Sigmoid colon (tissue), 7 donors: ENCODE results near the gene ERCC6L2. TPM values are rescaled to one million over a fixed set of nuclear protein-coding genes. Genes with fewer than 3 reads are reported as not detected.

Experiments used
- DNase-seq: peaks from one replicate; pipeline ENCODE4 v3.0.0-alpha.2; 2019
- H3K27ac ChIP-seq, 4 donors: fragments of 200-600 bp; sonication (generic); one replicate each; pipeline ENCODE4 v1.5.1; 2016 to 2019; ENCODE audit warnings: mild to moderate bottlenecking in 1 of 4
- H3K27me3 ChIP-seq, 3 donors: fragments of 200-600 bp; sonication (generic); one replicate each; pipeline ENCODE4 v1.5.1; 2019; ENCODE audit warnings: mild to moderate bottlenecking in 1 of 3
- H3K36me3 ChIP-seq, 4 donors: fragments of 200-600 bp; sonication (generic); one replicate each; pipeline ENCODE4 v1.5.1; 2016 to 2019
- H3K4me1 ChIP-seq, 4 donors: fragments of 200-600 bp; sonication (generic); one replicate each; pipeline ENCODE4 v1.5.1; 2017 to 2019
- H3K4me3 ChIP-seq, 4 donors: fragments of 200-600 bp; sonication (generic); one replicate each; pipeline ENCODE4 v1.5.1; 2017 to 2019; ENCODE audit warnings: mild to moderate bottlenecking in 2 of 4, moderate library complexity in 1 of 4
- H3K9me3 ChIP-seq, 4 donors: fragments of 200-600 bp in 3 of 4; sonication (generic) in 3 of 4; one replicate each; pipeline versions ENCODE4 v1.5.1 to v1.6.1; 2013 to 2019
- CTCF ChIP-seq, 4 experiments: fragments of 450-650 bp in 3 of 4; fragments of 200-600 bp in 1 of 4; IDR thresholded peaks; one replicate each; pipeline ENCODE4 v1.5.1; 2016 to 2019; ENCODE audit warnings: antibody characterized with exemption in 4 of 4, mild to moderate bottlenecking in 3 of 4, moderate library complexity in 2 of 4
- EP300 ChIP-seq, 4 donors: sonication (generic); formaldehyde crosslinking; IDR thresholded peaks; one replicate each; pipeline ENCODE4 v1.6.1; 2017; ENCODE audit warnings: antibody characterized with exemption in 4 of 4
- POLR2A ChIP-seq, 2 donors: fragments of 450-650 bp; IDR thresholded peaks; one replicate each; pipeline ENCODE4 v1.6.1; 2016; ENCODE audit warnings: antibody characterized with exemption in 2 of 2, mild to moderate bottlenecking in 2 of 2, moderate library complexity in 2 of 2
- POLR2AphosphoS5 ChIP-seq, 4 donors: sonication (generic); formaldehyde crosslinking; IDR thresholded peaks; one replicate each; pipeline ENCODE4 v1.6.1; 2017; ENCODE audit warnings: antibody characterized with exemption in 4 of 4
- WGBS, 2 donors: extraction: QIAGEN DNeasy Blood & Tissue Kit; methylation state at CpG; one replicate each; pipeline ENCODE4 v1.1.7; 2013; 5-methylcytosine and 5-hydroxymethylcytosine counted together
- intact Hi-C: fragments of 100-400 bp; cut with DNase I; formaldehyde crosslinking; loops from one replicate; pipeline ENCODE4 v1.15.1; 2023
- polyA plus RNA-seq, 3 donors: library from polyadenylated mRNA; stranded (reverse); fragments of 200-250 nt; gene quantifications; one replicate each; pipeline ENCODE4 v1.2.3, GENCODE V29; 2013
- small RNA-seq, 3 donors: library from RNA; depleted of rRNA; stranded (forward); fragments of <200 nt; gene quantifications; one replicate each; pipeline ENCODE3, GENCODE V24; 2016
- total RNA-seq, 4 donors: library from RNA; depleted of rRNA; stranded (reverse); fragments of >200 nt; gene quantifications; one replicate each; pipeline ENCODE4 v1.1.0, GENCODE V29; 2016
- donor health status: healthy with polysubstance abuse.
- donor health status: Bipolar disorder and iron deficiency.
- donor health status: healthy.

Gene ERCC6L2
- total and polyA plus RNA-seq, 7 donors: 4.2 to 130 (median 69.2) TPM

- Histone ChIP-seq H3K27ac (no peak overlapping the region), H3K36me3 (peaks cover 0 to 24% (median 1%) of the 10 kb centered on the region in 4 donors), H3K4me1 (peaks cover 0 to 10% (median 10%) of the 10 kb centered on the region in 4 donors), H3K27me3 (peaks cover 0 to 20% (median 6%) of the 10 kb centered on the region in 3 donors), H3K9me3 (peaks cover 0 to under 1% (median 0%) of the 10 kb centered on the region in 4 donors), H3K4me3 (no peak overlapping the region)
- intact Hi-C loops: no loop called here
- no peak for DNase-seq
- TF ChIP-seq EP300 (IDR thresholded peaks at IDR 0.05) (no peak), POLR2AphosphoS5 (IDR thresholded peaks at IDR 0.05) (no peak), POLR2A (IDR thresholded peaks at IDR 0.05) (no peak), CTCF (IDR thresholded peaks at IDR 0.05) (no peak)
- 71 to 85% methylated on average over 3 of the region's 3 CpGs for WGBS, 2 donors
Observed at GRCh38 chr9:96015876-96016686, 140.6 kb downstream of the ERCC6L2 start.

Small RNA genes lying within 50 kb of the gene (small RNA-seq; reads per million reads assigned to genes)
- gene RNA5SP289: 0 to 0.07 (median 0.06) reads per million in 3 donors
- gene RNU2-46P: 0 to 4.9 (median 0) reads per million in 3 donors
